ENCODE data around the gene LTO1. TPM values are rescaled to one million over a fixed set of nuclear protein-coding genes. Genes with fewer than 3 reads are reported as not detected.

LTO1 gene
- total and polyA plus RNA-seq, 10 of the 15 experiments (the other 5 are each of a cell fraction or from before 2014, with no cell fraction given): 2.6 to 27.5 (median 14.4) TPM

DNA sequence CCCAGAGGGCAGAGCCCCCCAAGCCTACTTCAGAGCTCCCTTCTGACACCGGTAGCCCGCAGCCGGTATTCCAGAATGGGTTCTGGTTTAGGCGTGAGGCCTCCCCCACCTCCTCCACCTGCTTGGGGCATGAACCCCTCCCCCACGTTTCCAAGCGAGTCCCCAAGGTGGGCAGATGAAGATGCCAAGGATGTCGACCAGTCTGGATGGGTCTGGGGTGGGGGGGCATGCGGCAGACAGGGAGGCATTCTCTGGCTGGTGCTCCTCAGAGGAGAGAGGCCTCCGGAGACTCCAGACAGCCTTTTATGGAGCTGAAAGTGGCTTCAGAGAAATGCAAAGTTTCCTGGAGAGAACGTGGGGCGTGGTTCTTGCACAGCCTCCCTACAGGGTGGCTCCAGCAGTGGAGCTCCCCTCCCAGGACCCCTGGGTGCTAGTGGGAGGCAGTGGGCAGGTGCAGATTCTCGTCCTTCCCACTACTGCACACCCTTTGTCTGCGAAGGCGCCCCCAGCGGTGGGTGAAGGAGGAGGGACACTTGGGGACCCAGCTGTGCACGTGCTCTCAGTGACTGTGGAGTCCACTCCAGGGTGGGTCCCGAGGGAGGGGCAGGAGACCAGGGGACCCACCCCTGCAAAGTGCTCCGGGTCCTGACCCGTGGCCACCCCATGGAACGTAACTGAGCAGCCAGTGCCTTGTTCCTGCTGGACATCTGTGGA lies 30.0 kb downstream of the LTO1 start:
- H3K4me3 ChIP-seq: no peak overlapping the region
- DNase-seq (ENCODE audit: low read depth, low spot score) (no peak), FAIRE-seq (no peak), ATAC-seq (no peak)
- intact Hi-C loops (cut with micrococcal nuclease; ENCODE audit: unreplicated experiment): loop anchor here (5.0 kb wide), 1 partner anchor 433 kb away; no protein-coding TSS in a partner anchor
- WGBS (ENCODE audit: insufficient coverage, insufficient replicate concordance, low lambda C conversion rate, missing lambda C conversion rate): 57% methylated on average over 20 of the region's 20 CpGs
- peaks cover 6 to 10% of the 10 kb centered on the region in 2 experiments for H3K27me3 ChIP-seq (replicated peaks in 1 of 2; ENCODE audit: control insufficient read depth in 2 of 2, insufficient read depth in 2 of 2, low read length in 1 of 2)
- peaks cover 3% of the 10 kb centered on the region for H3K4me1 ChIP-seq (ENCODE audit: control insufficient read depth, insufficient read depth, low read length)
- no TSS peak for BruUV-seq (replicated peaks)
- ChIA-PET POLR2A (interaction anchor here (0.6 kb wide), 1 partner anchor 92 kb away, joined by 4 read pairs; no protein-coding TSS in a partner anchor), RAD21 (ENCODE audit: unreplicated experiment) (interaction anchor here (1.5 kb wide), 1 partner anchor 352 kb away, joined by 4 read pairs; no protein-coding TSS in a partner anchor), SMC1A (ENCODE audit: uncharacterized antibody, unreplicated experiment) (interaction anchor here (0.6 to 3.3 kb wide), 5 partner anchors 353 to 593 kb away, joined by 3 to 10 read pairs (median 4); no protein-coding TSS in a partner anchor), CTCF (interaction anchor here (1.0 to 4.4 kb wide), 5 partner anchors 25 to 544 kb away, joined by 3 to 37 read pairs (median 9); no protein-coding TSS in a partner anchor)
- H3K27ac ChIP-seq (ENCODE audit: control insufficient read depth, insufficient read depth): no peak overlapping the region
- H3K4me2 ChIP-seq (ENCODE audit: control insufficient read depth, insufficient read depth): no peak overlapping the region
- H3K36me3 ChIP-seq (ENCODE audit: control insufficient read depth in 2 of 2, insufficient read depth in 2 of 2, low read length in 1 of 2): no peaks in the 10 kb centered on the region
- H4K20me1 ChIP-seq (ENCODE audit: control insufficient read depth, insufficient read depth): no peaks in the 10 kb centered on the region
- no peak overlapping the region for H3K9ac ChIP-seq (ENCODE audit: control insufficient read depth, insufficient read depth, low read length)
- H2AFZ ChIP-seq (ENCODE audit: control insufficient read depth, low read depth, low read length): no peak overlapping the region
- no peaks in the 10 kb centered on the region for H3K79me2 ChIP-seq (ENCODE audit: control insufficient read depth, insufficient read depth, low read length)
- TF ChIP-seq POLR2A (IDR thresholded peaks at IDR 0.05; ENCODE audit: low read depth, low read length) (no peak), SMARCA5 (IDR thresholded peaks at IDR 0.05) (no peak), CHD1 (IDR thresholded peaks at IDR 0.05; ENCODE audit: low read depth, low read length) (no peak), NFYA (IDR thresholded peaks at IDR 0.05; ENCODE audit: borderline replicate concordance, low read depth, low read length) (no peak), MXI1 (IDR thresholded peaks at IDR 0.05; ENCODE audit: low read depth, low read length) (no peak), LARP7 (IDR thresholded peaks at IDR 0.05) (no peak), SMAD1 (IDR thresholded peaks at IDR 0.05; ENCODE audit: low read depth, partially characterized antibody) (no peak), FOXK2 (IDR thresholded peaks at IDR 0.05) (no peak), BRCA1 (IDR thresholded peaks at IDR 0.05; ENCODE audit: low read depth, low read length) (no peak), PML (IDR thresholded peaks at IDR 0.05; ENCODE audit: low read length) (no peak), RCOR1 (conservative IDR thresholded peaks at IDR 0.05; ENCODE audit: low read depth, low read length) (no peak), IRF4 (IDR thresholded peaks at IDR 0.05; ENCODE audit: low read depth, low read length) (no peak)
- TF ChIP-seq, protein P1, sequence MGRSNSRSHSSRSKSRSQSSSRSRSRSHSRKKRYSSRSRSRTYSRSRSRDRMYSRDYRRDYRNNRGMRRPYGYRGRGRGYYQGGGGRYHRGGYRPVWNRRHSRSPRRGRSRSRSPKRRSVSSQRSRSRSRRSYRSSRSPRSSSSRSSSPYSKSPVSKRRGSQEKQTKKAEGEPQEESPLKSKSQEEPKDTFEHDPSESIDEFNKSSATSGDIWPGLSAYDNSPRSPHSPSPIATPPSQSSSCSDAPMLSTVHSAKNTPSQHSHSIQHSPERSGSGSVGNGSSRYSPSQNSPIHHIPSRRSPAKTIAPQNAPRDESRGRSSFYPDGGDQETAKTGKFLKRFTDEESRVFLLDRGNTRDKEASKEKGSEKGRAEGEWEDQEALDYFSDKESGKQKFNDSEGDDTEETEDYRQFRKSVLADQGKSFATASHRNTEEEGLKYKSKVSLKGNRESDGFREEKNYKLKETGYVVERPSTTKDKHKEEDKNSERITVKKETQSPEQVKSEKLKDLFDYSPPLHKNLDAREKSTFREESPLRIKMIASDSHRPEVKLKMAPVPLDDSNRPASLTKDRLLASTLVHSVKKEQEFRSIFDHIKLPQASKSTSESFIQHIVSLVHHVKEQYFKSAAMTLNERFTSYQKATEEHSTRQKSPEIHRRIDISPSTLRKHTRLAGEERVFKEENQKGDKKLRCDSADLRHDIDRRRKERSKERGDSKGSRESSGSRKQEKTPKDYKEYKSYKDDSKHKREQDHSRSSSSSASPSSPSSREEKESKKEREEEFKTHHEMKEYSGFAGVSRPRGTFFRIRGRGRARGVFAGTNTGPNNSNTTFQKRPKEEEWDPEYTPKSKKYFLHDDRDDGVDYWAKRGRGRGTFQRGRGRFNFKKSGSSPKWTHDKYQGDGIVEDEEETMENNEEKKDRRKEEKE (IDR thresholded peaks at IDR 0.05): no peak
- TF ChIP-seq, protein P2, sequence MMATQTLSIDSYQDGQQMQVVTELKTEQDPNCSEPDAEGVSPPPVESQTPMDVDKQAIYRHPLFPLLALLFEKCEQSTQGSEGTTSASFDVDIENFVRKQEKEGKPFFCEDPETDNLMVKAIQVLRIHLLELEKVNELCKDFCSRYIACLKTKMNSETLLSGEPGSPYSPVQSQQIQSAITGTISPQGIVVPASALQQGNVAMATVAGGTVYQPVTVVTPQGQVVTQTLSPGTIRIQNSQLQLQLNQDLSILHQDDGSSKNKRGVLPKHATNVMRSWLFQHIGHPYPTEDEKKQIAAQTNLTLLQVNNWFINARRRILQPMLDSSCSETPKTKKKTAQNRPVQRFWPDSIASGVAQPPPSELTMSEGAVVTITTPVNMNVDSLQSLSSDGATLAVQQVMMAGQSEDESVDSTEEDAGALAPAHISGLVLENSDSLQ (IDR thresholded peaks at IDR 0.05): no peak
- in situ Hi-C loops (cut with MboI): loop anchor here (5.0 kb wide), 1 partner anchor 353 kb away; the partner anchor contains the start of gene MYEOV
- H3K9me3 ChIP-seq (replicated peaks; ENCODE audit: control insufficient read depth, insufficient read depth, low read length): no peaks in the 10 kb centered on the region
